Activated naive CD4-positive, alpha-beta T cell treated with anti-CD3 and anti-CD28 coated beads, Interleukin-2, amount 10 ng/mL, durations not matched to agents 7 days and 5 days (primary cell): Measurements from ENCODE around the gene SMO.
A peak's percentile ranks its signal among the peaks of the same experiment; 100 is the strongest.

Experiments used
- CTCF ChIA-PET: fragments of 350-600 bp; sonication (Branson Sonifier 250); formaldehyde crosslinking; loops from one replicate; lab custom pipeline; 2021; ENCODE audit warnings: antibody characterized with exemption; lab: Charles Lee
- DNase-seq: peaks from one replicate; pipeline ENCODE4 v3.0.0-alpha.2; 2020
- H3K27ac Mint-ChIP-seq: one replicate; pipeline ENCODE4 v1.8.0; 2021; ENCODE audit warnings: mild to moderate bottlenecking, moderate library complexity, mixed read lengths
- H3K27me3 Mint-ChIP-seq: one replicate; pipeline ENCODE4 v1.8.0; 2021; ENCODE audit warnings: mild to moderate bottlenecking, mixed read lengths
- H3K36me3 Mint-ChIP-seq: one replicate; pipeline ENCODE4 v1.8.0; 2021; ENCODE audit warnings: mixed read lengths
- H3K4me1 Mint-ChIP-seq: one replicate; pipeline ENCODE4 v1.8.0; 2021; ENCODE audit warnings: mixed read lengths
- H3K4me3 Mint-ChIP-seq: one replicate; pipeline ENCODE4 v1.8.0; 2021; ENCODE audit warnings: mild to moderate bottlenecking, moderate library complexity, mixed read lengths
- H3K9me3 Mint-ChIP-seq: one replicate; pipeline ENCODE4 v1.8.0; 2021; ENCODE audit warnings: mixed read lengths

The SMO gene

GRCh38 chr7:129224251-129225205, 36.1 kb downstream of the SMO start, which contains the start of gene AHCYL2:
Gene AHCYL2 (plus strand): TSS chr7:129225030.
- Mint-ChIP-seq H3K4me3 (peak within 1 kb of the TSS; percentile 92), H3K27me3 (peaks cover 4% of the 10 kb centered on the region), H3K4me1 (peaks cover 36% of the 10 kb centered on the region), H3K27ac (peak within 1 kb of the TSS; percentile 88), H3K9me3 (no peaks in the 10 kb centered on the region), H3K36me3 (no peaks in the 10 kb centered on the region)
- DNase-seq, result peak; percentile 99
- CTCF ChIA-PET, result interaction anchor here (0.7 to 8.7 kb wide), 5 partner anchors 46 to 152 kb away, joined by 3 to 185 read pairs (median 3); no protein-coding TSS in a partner anchor

- Mint-ChIP-seq H3K27ac (peak overlapping the region; percentile 84), H3K9me3 (no peaks in the 10 kb centered on the region), H3K4me3 (peak overlapping the region; percentile 92), H3K27me3 (peaks cover 4% of the 10 kb centered on the region), H3K36me3 (no peaks in the 10 kb centered on the region), H3K4me1 (peaks cover 36% of the 10 kb centered on the region)
- CTCF ChIA-PET, result interaction anchor here (0.8 to 8.7 kb wide), 4 partner anchors 46 to 143 kb away, joined by 3 to 185 read pairs (median 6); no protein-coding TSS in a partner anchor
- peak; percentile 73 for DNase-seq
These were observed 36.9 kb downstream of the SMO start for GRCh38 chr7:129225206-129225930.

- H3K4me1 Mint-ChIP-seq, result peaks cover 36% of the 10 kb centered on the region
These were observed 37.6 kb downstream of the SMO start for GRCh38 chr7:129225931-129226572.

GRCh38 chr7:129227646-129228578, 39.5 kb downstream of the SMO start:
- no peaks in the 10 kb centered on the region for H3K9me3 Mint-ChIP-seq
- CTCF ChIA-PET, result interaction anchor here (1.0 to 1.8 kb wide), 3 partner anchors 10 to 70 kb away, joined by 3 to 7 read pairs (median 3); no protein-coding TSS in a partner anchor
- no peak overlapping the region for H3K4me3 Mint-ChIP-seq
- peaks cover 4% of the 10 kb centered on the region for H3K27me3 Mint-ChIP-seq
- H3K36me3 Mint-ChIP-seq, result no peaks in the 10 kb centered on the region
- DNase-seq, result no peak
- peaks cover 28% of the 10 kb centered on the region for H3K4me1 Mint-ChIP-seq
- no peak overlapping the region for H3K27ac Mint-ChIP-seq

More at GRCh38 chr7:129225931-129226572, 37.6 kb downstream of the SMO start:
- H3K4me3 Mint-ChIP-seq, result peak overlapping the region; percentile 92
- DNase-seq, result no peak
- H3K27me3 Mint-ChIP-seq, result peaks cover 4% of the 10 kb centered on the region
- CTCF ChIA-PET, result interaction anchor here (0.7 to 1.6 kb wide), 6 partner anchors 28 to 407 kb away, joined by 3 to 7 read pairs (median 3); no protein-coding TSS in a partner anchor
- H3K36me3 Mint-ChIP-seq, result no peaks in the 10 kb centered on the region
- no peaks in the 10 kb centered on the region for H3K9me3 Mint-ChIP-seq
- no peak overlapping the region for H3K27ac Mint-ChIP-seq

GRCh38 chr7:129228633-129229032, 40.2 kb downstream of the SMO start:
- CTCF ChIA-PET, result interaction anchor here (1.0 to 1.8 kb wide), 2 partner anchors 43 to 70 kb away, joined by 3 read pairs; no protein-coding TSS in a partner anchor
- Mint-ChIP-seq H3K4me1 (peaks cover 24% of the 10 kb centered on the region), H3K27me3 (peaks cover 4% of the 10 kb centered on the region), H3K4me3 (no peak overlapping the region), H3K27ac (no peak overlapping the region), H3K36me3 (no peaks in the 10 kb centered on the region), H3K9me3 (no peaks in the 10 kb centered on the region)
- DNase-seq, result no peak

GRCh38 chr7:129231666-129232065, 43.2 kb downstream of the SMO start:
- Mint-ChIP-seq H3K4me3 (no peak overlapping the region), H3K9me3 (no peaks in the 10 kb centered on the region), H3K27me3 (no peaks in the 10 kb centered on the region), H3K36me3 (peaks cover 2% of the 10 kb centered on the region), H3K4me1 (peaks cover 5% of the 10 kb centered on the region), H3K27ac (no peak overlapping the region)
- CTCF ChIA-PET, result interaction anchor here (0.6 to 2.2 kb wide), 5 partner anchors 14 to 376 kb away, joined by 3 to 10 read pairs (median 3); no protein-coding TSS in a partner anchor
- DNase-seq, result no peak

GRCh38 chr7:129238546-129238945, 50.1 kb downstream of the SMO start:
- Mint-ChIP-seq H3K4me3 (no peak overlapping the region), H3K27me3 (no peaks in the 10 kb centered on the region), H3K4me1 (no peaks in the 10 kb centered on the region), H3K9me3 (no peaks in the 10 kb centered on the region), H3K36me3 (peaks cover 2% of the 10 kb centered on the region), H3K27ac (no peak overlapping the region)
- DNase-seq, result no peak
- CTCF ChIA-PET, result interaction anchor here (0.9 to 2.4 kb wide), 3 partner anchors 20 to 586 kb away, joined by 3 to 8 read pairs (median 5); no protein-coding TSS in a partner anchor

GRCh38 chr7:129240119-129240820, 51.8 kb downstream of the SMO start:
- Mint-ChIP-seq H3K9me3 (no peaks in the 10 kb centered on the region), H3K4me1 (no peaks in the 10 kb centered on the region), H3K4me3 (no peak overlapping the region), H3K27me3 (no peaks in the 10 kb centered on the region), H3K36me3 (peaks cover 2% of the 10 kb centered on the region), H3K27ac (no peak overlapping the region)
- no peak for DNase-seq
- CTCF ChIA-PET, result no interaction called here

GRCh38 chr7:129244220-129244619, 55.8 kb downstream of the SMO start:
- Mint-ChIP-seq H3K27ac (no peak overlapping the region), H3K9me3 (no peaks in the 10 kb centered on the region), H3K4me3 (no peak overlapping the region), H3K36me3 (peaks cover 5% of the 10 kb centered on the region), H3K4me1 (no peaks in the 10 kb centered on the region), H3K27me3 (no peaks in the 10 kb centered on the region)
- CTCF ChIA-PET, result no interaction called here
- no peak for DNase-seq

GRCh38 chr7:129245533-129245932, 57.1 kb downstream of the SMO start:
- Mint-ChIP-seq H3K36me3 (peaks cover 5% of the 10 kb centered on the region), H3K9me3 (no peaks in the 10 kb centered on the region), H3K27ac (no peak overlapping the region), H3K4me3 (no peak overlapping the region), H3K4me1 (no peaks in the 10 kb centered on the region), H3K27me3 (no peaks in the 10 kb centered on the region)
- CTCF ChIA-PET, result no interaction called here
- no peak for DNase-seq

- Mint-ChIP-seq H3K27ac (no peak overlapping the region), H3K4me1 (no peaks in the 10 kb centered on the region), H3K36me3 (peaks cover 5% of the 10 kb centered on the region), H3K4me3 (no peak overlapping the region), H3K9me3 (no peaks in the 10 kb centered on the region), H3K27me3 (no peaks in the 10 kb centered on the region)
- CTCF ChIA-PET, result interaction anchor here (1.7 kb wide), 1 partner anchor 28 kb away, joined by 8 read pairs; no protein-coding TSS in a partner anchor
- no peak for DNase-seq
These were observed 58.7 kb downstream of the SMO start for GRCh38 chr7:129247087-129247486.

- Mint-ChIP-seq H3K27me3 (no peaks in the 10 kb centered on the region), H3K27ac (no peak overlapping the region), H3K36me3 (no peaks in the 10 kb centered on the region), H3K4me1 (no peaks in the 10 kb centered on the region), H3K9me3 (no peaks in the 10 kb centered on the region), H3K4me3 (no peak overlapping the region)
- DNase-seq, result no peak
- CTCF ChIA-PET, result no interaction called here
These were observed 63.7 kb downstream of the SMO start for GRCh38 chr7:129252128-129252527.
